ENCODE data around the gene VWA3A.

- TF ChIP-seq, protein P1, sequence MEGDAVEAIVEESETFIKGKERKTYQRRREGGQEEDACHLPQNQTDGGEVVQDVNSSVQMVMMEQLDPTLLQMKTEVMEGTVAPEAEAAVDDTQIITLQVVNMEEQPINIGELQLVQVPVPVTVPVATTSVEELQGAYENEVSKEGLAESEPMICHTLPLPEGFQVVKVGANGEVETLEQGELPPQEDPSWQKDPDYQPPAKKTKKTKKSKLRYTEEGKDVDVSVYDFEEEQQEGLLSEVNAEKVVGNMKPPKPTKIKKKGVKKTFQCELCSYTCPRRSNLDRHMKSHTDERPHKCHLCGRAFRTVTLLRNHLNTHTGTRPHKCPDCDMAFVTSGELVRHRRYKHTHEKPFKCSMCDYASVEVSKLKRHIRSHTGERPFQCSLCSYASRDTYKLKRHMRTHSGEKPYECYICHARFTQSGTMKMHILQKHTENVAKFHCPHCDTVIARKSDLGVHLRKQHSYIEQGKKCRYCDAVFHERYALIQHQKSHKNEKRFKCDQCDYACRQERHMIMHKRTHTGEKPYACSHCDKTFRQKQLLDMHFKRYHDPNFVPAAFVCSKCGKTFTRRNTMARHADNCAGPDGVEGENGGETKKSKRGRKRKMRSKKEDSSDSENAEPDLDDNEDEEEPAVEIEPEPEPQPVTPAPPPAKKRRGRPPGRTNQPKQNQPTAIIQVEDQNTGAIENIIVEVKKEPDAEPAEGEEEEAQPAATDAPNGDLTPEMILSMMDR (IDR thresholded peaks at IDR 0.05) = no peak
- no peak for TF ChIP-seq POLR2A (IDR thresholded peaks at IDR 0.05)
These were observed 69.8 kb downstream of the VWA3A start, which contains the start of gene SDR42E2 for GRCh38 chr16:22161999-22162655.

All from body of pancreas (tissue), 4 donors.